Gastrocnemius medialis (tissue), 4 donors: Measurements from ENCODE around the gene COQ2.

Experiments used
- CTCF ChIP-seq, 5 experiments: fragments of 450-650 bp in 3 of 5; fragments of 200-600 bp in 2 of 5; sonication (generic) in 2 of 5; IDR thresholded peaks in 4 of 5; conservative IDR thresholded peaks in 1 of 5; 1 replicate in 4 of 5; 2 replicates in 1 of 5; pipeline ENCODE4 v1.5.1; 2016 to 2019; ENCODE audit warnings: antibody characterized with exemption in 5 of 5, mild to moderate bottlenecking in 3 of 5, moderate library complexity in 3 of 5
- POLR2A ChIP-seq, 2 donors: fragments of 450-650 bp; IDR thresholded peaks; one replicate each; pipeline ENCODE4 v1.6.1; 2017; ENCODE audit warnings: antibody characterized with exemption in 2 of 2, mild to moderate bottlenecking in 2 of 2, moderate library complexity in 2 of 2

GRCh38 chr4:83317671-83318070, 33.1 kb upstream of the COQ2 start:
- TF ChIP-seq CTCF (IDR thresholded peaks at IDR 0.05 in 4 of 5, conservative IDR thresholded peaks at IDR 0.05 in 1 of 5) = no peak
- TF ChIP-seq POLR2A (IDR thresholded peaks at IDR 0.05) = no peak
